ENCODE measurements around the gene RASSF4.

- TF ChIP-seq CTCF (IDR thresholded peaks at IDR 0.05; ENCODE audit: low read depth, low read length) = no peak
- no peak for TF ChIP-seq EZH2phosphoT487 (IDR thresholded peaks at IDR 0.05; ENCODE audit: low read depth)
Observed at GRCh38 chr10:44990302-44990655, 30.7 kb downstream of the RASSF4 start.

Data from OCI-LY3 (cell line).